GM19025 (cell line): ENCODE data around the gene TOX2.

Experiments
- ATAC-seq: cut with Tn5 transposase; IDR thresholded peaks from one replicate; pipeline ENCODE4 v1.9.1; 2021; ENCODE audit warnings: mild to moderate bottlenecking, low read depth, moderate library complexity; ENCODE audit not compliant: unreplicated experiment

TOX2 gene

DNA sequence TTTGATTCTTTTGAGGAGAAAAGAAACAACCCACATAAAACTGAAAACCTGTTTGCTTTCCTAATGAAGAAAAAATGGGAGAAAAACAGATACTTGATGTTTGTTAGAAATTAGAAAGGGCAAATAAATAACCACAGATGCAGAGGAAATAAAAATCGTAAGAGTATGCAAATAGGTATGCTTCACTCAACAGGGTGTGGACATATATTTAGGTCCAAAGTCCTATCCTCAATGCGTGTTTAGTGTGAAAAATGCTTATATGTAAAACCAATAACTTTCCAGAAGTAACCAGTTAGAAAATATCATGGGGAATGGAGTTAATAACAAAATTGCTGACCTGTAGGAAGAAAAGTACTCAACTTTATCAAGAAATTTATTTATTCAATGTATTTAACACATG lies 135.7 kb downstream of the TOX2 start:
- ATAC-seq: no peak

DNA sequence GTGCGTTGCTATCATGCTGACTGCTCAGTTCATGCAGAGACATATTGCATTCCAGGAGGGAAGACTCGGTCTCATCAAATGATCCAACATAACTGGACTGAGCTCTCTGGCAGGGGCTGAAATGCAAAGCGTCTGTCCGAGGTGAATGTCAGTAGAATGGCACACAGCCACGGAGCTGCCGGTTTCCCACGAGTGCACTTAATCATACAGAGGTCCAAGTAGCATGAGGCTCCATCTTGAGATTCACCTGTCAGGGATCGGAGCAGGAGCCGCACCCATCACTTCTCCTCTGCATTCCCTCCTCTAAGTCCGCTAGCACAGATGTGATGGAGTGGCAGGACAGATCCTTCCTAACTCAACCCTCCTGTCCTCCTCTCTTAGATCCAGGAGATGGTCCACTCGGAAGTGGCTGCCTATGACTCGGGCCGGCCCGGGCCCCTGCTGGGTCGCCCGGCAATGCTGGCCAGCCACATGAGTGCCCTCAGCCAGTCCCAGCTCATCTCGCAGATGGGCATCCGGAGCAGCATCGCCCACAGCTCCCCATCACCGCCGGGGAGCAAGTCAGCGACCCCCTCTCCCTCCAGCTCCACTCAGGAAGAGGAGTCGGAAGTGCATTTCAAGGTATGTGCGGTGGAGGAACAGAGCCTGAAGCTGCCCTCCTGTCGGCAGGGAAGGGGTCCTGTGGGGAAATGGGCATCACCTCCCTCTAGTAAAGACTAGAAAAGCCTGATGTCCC lies 136.4 kb downstream of the TOX2 start:
- ATAC-seq: no peak

- ATAC-seq: no peak
These were observed 137.0 kb downstream of the TOX2 start for GRCh38 chr20:44051661-44052000.

GRCh38 chr20:44052166-44052565 lies 137.5 kb downstream of the TOX2 start:
- ATAC-seq: no peak

- ATAC-seq: no peak
These were observed 138.4 kb downstream of the TOX2 start for GRCh38 chr20:44053046-44053445.

DNA sequence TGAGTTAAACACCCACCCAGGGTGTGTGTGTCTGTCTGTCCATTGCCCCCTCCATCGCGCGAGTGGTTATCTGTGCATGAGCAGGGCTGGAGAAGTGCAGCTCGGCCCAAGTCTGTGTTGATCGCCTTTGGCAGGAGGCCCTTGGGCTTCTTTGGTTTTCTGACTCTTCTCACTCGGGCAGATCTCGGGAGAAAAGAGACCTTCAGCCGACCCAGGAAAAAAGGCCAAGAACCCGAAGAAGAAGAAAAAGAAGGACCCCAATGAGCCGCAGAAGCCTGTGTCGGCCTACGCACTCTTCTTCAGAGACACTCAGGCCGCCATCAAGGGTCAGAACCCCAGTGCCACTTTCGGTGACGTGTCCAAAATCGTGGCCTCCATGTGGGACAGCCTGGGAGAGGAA lies 139.5 kb downstream of the TOX2 start:
- ATAC-seq: no peak

GRCh38 chr20:44054849-44055248 lies 140.2 kb downstream of the TOX2 start:
- no peak for ATAC-seq

- ATAC-seq: no peak
These were observed 141.5 kb downstream of the TOX2 start for GRCh38 chr20:44056010-44056698.

GRCh38 chr20:44057698-44058675 lies 143.3 kb downstream of the TOX2 start:
- ATAC-seq: no peak

- no peak for ATAC-seq
These were observed 150.1 kb downstream of the TOX2 start for GRCh38 chr20:44064501-44065400.

DNA sequence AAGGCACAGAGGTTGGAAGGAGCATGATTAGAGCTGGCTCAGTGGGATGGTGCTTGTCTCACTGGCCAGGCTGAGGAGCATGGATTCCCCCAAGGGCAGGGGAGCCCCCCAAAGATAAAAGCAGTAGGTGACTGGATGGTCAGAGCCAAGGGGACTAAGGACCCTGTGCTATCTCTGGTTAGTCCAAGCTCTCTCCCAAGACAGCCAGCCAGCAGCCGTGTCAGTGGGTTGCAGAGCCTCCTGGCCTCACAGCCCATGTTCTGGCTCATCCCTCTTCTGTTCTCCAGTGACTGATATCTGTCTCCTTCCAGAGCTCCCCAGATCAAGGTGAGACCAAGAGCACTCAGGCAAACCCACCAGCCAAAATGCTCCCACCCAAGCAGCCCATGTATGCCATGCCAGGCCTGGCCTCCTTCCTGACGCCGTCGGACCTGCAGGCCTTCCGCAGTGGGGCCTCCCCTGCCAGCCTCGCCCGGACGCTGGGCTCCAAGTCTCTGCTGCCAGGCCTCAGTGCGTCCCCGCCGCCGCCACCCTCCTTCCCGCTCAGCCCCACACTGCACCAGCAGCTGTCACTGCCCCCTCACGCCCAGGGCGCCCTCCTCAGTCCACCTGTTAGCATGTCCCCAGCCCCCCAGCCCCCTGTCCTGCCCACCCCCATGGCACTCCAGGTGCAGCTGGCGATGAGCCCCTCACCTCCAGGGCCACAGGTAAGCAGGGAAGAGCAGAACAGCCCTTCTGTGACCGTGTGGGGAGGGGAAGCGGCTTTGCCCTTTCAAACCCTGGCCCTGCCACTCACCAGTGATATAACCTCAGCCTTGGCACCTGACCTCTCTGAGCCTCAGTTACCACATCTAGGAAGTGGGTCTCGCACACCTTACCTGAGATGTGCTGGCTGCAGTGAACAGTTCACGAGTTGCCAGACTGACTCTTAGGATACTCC lies 151.0 kb downstream of the TOX2 start:
- no peak for ATAC-seq

DNA sequence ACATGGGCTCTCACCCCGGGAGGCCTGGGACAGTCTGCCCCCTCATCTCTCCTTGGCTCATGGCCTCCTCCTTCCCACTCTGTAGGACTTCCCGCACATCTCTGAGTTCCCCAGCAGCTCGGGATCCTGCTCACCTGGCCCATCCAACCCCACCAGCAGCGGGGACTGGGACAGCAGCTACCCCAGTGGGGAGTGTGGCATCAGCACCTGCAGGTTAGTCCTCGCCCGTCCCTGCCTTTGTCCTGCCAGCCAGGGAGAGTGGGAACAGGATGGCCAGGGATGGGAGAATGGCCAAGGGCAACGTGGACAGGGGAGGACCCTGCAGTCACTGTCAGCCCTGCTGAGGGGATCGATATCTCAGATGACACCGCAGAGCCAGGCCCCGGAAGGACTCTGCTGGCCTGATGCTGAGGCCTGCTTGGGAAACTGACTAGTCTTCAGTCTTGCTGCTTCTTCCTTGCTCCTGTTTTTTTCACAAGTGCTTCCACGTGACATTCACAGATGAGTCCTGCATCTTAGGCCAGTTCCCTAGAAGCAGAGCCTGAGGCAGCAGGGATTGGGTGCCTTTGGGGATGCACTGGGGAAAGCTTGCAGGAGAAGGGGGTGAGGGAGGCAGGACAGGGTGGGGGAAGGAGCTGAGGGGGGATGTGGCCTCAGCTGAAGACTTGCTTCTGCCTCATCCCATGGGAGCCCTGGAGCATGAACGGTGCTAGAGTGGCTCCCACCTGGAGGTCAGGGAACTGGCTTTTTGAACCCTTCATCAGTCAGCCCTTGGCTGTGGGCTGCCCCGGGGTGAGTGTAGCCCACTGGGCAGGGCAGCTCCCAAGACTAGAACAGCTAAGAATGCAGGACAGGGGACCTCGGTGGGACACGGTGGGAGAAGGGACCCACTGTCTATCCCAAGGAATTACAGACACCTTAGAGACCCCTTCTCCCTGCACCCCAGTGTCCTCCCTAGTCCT lies 152.3 kb downstream of the TOX2 start:
- ATAC-seq: no peak

GRCh38 chr20:44067650-44068081 lies 153.0 kb downstream of the TOX2 start:
- no peak for ATAC-seq

DNA sequence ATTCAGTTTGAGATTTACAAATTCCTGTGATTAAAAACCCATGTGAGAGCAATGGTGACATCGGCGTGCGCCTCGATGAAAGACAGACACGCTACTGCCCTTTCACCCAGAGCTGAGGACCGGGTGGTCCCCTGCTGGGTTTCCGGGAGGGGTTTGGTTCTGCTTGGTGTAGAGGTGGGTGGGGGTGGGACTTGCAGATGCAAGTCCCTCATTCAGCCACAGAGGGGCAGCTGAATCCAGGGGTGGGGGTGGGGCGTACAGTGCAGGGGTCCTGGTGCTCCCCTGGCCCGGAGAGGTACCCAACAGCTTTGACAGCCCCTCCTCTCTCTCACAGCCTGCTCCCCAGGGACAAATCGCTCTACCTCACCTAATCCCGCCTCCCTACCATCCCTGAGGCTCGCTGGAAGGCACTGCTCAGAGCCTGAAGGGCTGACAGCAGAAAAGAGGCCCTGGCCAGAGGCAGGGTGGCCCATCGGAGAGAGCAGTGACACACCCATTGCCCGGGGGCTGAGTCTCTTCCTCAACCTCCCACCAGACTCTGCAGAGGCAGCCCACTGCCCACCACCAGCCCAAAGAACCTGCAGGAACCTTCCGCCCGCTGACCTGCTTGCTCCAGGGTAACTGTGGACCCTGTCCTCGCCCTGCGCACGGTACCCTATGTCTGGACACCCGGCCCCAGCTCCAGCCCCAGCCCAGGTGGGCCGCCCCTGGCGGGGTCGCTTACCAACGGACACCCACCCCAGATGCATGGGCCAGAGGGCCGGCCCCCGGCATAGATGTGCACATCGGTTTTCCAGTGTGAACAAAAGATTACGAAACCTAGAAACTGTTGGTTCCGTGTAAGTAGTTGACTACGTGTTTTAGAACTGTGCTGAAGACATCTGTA lies 153.9 kb downstream of the TOX2 start:
- ATAC-seq: no peak

- ATAC-seq: no peak
These were observed 154.8 kb downstream of the TOX2 start for GRCh38 chr20:44069203-44070011.
